Left hindlimb (tissue), 1 donor: Measurements from ENCODE around the gene RFX1.
"Not testable (repeated sequence)": the region's sequence is repeated elsewhere in the genome, so short reads cannot be mapped to it uniquely, and the experiment has no call there.

ENCODE experiments used
- DNase-seq: peaks from one replicate; pipeline ENCODE4 v3.0.0-alpha.2; 2018

Gene RFX1

DNA sequence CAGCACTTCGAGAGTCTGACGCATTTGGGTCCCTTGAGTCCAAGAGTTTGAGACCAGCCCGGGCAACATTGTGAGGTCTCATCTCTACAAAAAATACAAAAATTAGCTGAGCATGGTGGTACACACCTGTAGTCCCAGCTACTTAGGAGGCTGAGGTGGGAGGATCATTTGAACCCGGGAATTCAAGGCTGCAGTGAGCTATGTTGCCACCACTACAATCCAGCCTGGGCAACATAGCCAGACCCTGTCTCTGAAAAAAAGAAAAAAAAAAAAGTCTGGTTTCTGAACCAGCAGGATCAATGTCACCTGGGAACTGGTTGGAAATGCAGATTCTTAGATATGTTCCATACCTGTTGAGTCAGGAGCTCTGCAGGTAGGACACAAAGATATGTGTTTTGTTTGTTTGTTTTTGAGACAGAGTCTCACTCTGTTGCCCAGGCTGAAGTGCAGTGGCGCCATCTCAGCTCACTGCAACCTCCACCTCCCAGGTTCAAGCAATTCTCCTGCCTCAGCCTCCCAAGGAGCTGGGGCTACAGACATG is 20.6 kb upstream of the RFX1 start:
- DNase-seq, result not testable (repeated sequence)

DNA sequence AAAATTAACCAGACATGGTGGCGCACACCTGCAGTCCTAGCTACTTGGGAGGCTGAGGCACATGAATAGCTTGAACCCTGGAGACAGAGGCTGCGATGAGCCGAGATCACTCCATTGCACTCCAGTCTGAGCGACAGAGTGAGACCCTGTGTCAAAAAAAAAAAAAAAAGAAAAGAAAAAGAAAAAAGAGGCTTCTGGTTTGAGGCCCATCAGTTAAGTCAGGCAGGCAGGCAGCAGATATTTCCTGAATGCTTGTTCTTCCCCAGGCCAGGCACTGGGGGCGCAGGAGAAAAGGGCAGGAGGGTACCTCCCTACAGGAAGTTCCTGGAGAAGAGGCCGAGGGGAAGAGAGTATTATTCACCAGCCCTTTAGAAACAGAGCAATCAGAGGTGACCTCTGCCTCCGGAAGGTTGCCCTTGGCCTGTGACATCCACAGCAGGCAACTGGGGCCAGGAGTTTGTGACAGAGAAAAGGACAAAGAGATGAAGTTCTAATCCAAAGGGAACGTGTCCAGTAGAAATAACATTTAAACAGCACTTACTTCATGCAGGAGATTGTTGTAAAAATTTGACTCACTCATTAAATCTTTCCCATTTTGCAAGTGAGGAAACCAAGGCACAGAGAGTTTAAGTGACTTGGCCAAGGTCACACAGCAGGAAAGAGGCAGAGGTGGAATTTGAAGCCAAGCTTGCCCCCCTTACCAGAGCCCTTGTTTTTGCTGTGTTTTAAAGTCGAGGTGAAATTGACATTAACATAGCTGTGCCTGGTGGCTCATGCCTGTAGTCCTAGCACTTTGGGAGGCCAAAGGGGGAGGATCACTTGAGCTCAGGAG is 17.5 kb upstream of the RFX1 start:
- DNase-seq, result no peak

DNA sequence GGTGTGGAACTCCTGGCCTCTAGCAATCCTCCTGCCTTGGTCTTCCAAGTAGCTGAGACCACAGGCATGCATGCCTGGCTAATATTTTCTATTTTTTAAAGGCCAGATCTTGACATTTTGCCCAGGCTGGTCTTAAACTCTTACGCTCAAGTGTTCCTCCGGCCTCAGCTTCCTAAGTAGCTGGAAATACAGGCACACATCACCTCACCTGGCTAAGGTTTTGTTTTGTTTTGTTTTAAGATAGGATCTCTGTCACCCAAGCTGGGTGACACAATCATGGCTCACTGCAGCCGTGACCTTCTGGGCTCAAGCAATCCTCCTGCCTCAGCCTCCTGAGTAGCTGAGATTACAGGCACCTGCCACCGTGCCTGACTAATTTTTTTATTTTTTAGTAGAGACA is 16.3 kb upstream of the RFX1 start:
- no peak for DNase-seq

DNA sequence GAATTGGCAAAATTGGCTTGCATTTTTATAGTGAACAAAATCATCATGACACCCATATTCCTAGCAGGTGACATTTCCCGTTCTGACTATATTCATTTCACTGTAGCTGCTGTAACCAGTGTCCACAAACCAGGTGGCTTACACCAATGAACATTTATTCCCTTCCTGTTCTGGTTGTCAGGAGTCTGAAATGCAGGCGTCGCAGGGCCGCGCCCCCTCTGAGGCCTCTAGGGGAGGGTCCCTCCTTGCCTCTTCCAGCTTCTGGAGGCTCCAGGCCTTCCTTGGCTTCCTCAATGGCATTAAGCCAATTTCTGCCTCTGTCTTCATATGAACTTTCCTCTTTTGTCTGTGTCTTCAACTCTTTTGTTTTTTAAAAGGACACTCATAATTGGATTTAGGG is 15.4 kb upstream of the RFX1 start:
- no peak for DNase-seq

DNA sequence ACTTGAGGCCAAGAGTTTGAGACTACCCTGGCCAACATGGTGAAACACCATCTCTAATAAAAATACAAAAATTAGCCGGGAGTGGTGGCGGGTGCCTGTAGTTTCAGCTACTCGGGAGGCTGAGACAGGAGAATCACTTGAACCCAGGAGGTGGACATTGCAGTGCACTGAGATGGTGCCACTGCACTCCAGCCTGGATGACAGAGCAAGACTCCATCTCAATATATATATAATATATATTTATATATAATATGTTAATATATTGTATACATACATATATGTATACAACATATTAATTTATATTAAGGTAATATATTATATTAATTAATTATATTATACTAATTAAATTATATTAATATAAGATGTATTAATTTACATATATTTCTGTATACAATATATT is 13.6 kb upstream of the RFX1 start:
- DNase-seq, result not testable (repeated sequence)

DNA sequence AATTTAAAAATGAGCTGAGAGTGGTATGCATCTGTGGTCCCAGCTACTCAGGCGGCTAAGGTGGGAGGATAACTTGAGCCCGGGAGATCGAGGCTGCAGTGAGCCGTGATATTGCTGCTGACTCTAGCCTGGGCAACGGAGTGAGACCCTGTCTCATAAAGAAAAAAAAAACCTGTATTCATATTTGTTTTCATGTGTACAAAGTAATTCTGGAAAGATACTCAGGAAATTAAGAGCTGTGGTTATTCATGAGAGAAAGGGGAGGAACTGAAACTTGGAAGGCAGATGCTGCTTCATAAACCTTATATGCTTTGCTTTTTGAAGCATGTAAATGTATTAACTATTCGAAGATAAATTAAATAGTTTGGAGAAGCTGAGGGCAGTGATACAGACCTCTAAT is 13.0 kb upstream of the RFX1 start:
- DNase-seq, result no peak

DNA sequence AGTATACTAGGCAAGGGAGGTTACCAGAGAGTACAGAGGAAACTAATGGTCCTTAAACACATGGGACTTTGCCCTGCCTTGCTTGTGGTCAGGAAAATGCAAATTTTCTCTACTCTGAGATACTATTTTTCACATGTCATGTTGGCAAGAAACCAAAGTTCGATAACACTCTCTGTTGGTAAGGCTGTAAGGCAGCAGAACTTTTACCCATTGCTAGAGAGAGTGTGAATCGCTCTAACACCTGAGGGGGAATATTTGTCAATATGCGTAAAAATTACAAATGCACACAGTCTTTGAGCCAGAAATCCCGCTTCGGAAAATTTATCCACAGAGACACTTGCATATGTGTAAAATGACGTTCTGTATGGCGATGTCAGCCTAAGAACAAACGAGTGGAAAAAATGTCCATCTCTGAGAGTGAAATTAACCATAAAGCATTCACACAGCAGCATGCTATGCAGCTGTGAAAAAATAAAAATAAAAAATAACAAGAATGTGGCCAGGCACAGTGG is 9.5 kb upstream of the RFX1 start:
- no peak for DNase-seq

DNA sequence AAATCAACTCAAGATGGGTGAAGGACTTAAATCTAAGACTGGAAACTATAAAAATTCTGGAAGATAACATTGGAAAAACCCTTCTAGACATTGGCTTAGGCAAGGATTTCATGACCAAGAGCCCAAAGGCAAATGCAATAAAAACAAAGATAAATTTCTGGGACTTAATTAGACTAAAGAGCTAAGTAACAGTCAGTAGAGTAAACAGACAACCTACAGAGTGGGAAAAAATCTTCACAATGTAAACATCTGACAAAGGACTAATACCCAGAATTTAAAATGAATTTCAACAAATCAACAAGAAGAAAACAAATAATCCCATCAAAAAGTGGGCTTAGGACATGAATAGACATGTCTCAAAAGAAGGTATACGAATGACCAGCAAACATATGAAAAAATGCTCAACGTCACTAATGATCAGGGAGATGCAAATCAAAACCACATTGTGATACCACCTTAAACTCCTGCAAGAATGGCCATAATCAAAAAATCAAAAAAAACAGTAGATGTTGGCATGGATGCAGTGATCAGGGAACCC is 6.3 kb upstream of the RFX1 start:
- DNase-seq, result no peak

DNA sequence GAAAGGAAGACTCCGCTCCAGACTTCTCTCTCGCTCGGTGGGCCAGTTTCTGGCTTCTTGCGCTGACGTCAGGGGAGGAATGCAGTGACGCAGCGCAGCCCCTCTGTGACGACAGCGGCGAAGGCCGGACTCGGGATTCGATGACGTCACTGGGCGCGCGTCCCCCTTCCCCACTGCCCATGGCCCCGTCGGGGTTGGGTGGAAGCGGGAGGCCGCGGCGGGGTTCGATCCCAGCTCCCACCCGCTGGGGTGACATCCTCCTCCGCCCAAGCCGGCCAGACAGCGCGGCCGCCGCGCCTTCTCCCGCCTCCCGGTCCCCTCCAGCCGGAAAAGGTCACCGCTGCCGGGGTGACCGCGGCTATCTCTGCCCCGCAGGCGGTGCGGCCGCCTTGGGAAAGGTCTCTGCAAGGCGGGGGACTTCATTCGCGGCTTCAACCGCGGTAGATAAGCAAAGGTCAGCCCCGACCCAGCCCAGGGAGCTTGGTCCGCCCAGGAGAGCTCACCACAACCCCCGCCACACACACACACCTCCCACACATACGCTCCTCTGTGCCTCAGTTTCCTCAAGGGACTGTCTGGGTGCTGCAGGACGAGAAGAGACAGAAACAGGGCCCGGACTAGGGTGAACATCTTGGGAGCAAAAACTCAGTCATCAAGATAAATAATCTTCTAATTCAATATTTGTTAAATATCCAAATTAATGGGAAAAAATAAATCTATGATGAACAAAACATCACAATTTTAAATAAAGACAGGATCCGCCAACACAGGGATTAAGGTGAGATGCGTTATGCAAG is 844 bp upstream of the RFX1 start:
- DNase-seq, result no peak

DNA sequence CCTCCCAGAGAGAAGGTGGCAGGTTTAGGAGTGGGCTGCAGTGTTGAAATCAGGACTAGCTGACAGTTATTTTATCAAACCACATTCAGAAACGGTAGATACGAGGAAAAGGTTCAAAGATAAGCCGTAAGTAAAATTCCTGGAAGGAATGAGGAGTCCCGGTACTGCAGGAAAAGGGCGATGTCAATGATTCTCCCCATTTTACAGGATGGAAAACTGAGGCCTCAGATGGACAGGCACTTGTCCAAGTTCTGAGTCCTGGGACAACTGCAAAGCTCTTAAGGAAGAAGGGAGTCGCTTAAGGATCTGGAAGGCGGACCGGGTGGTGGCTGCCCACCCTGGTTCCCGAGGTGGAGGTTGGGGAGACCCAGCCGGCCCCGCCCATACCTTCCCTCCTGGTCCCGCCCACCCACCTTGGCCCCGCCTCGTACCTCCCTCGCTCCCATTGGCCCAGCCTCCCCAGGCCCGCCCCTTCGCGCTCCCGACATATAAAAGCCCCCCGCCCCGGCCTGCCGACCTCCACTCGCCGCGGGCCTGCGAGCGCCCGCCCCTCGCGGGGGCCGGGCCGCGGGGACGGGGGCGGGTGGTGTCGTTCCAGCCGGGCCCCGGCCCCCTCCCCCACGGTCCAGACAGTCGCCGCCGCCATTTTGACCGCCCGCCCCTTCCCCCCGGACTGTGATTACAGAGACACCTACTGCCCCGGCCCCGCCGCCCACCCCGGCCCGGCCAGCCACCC is 603 bp downstream of the RFX1 start:
- peak; percentile 93 for DNase-seq

DNA sequence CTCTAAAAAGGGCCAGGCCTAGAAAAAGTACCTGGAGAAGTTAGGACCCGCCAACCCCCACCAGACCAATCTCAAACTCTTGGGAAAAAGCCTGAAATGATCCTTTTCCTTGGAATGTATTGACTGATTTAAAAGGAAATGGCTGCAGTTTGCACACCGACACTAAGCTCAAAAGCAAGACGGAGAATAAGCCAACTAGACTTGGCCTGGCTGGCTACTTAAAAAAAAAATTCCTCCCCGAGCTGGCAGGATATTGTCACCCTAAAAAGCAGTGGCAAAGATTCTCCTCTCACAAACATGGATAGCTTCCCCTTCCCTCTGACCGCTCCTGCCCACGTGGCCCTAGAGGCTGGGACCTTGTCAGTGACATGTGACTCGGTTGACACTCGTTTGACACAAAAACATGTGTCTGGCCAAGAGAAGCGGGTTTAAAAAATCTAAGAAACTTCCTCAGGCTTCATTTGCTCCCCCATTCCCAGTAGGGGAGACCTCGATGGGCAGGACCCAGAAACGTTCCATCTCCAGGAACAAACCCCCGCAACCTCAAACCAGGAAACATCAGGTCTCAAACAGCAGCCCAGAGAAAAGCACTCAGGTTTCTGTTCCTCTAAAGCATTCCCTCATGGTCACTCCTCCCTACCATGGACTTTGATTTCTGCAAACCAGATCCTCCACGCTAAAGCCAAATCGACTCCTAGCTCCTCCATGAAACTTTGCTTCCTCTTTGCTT is 1.3 kb downstream of the RFX1 start:
- no peak for DNase-seq

DNA sequence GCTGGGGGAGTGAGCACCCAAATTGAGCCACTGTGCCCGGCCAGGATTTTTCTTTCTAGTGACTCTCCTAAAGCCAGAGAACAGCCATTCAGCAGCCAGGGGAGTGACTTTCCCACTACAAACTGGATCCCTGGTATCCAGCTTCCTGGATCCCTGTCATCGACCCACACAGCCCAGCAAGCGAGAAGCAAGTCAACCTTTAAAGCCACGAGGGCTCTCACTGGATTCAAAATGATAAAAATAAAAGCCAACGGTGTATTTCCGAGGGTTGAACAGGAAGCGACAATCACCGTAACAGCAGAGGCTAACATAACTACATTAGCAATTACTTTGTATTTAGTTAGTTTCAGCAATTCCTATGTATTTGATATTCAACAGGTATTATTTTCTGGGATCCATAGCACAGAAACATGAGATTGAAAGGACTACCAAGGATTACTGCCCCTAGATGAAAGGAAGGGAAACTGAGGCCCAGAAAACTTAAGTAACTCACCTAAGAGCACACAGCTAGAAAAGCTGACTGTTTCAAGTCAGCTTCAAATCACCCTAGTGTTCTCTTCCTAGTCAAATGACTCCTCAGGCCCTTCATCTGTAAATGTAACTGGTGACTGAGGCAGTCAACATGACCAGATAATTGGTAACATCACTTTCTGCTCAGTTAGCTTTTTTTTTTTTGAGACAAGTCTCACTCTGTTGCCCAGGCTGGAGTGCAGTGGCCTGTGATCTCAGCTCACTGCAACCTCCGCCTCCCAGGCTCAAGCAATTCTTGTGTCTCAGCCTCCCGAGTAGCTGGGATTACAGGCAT is 2.7 kb downstream of the RFX1 start:
- DNase-seq, result no peak

DNA sequence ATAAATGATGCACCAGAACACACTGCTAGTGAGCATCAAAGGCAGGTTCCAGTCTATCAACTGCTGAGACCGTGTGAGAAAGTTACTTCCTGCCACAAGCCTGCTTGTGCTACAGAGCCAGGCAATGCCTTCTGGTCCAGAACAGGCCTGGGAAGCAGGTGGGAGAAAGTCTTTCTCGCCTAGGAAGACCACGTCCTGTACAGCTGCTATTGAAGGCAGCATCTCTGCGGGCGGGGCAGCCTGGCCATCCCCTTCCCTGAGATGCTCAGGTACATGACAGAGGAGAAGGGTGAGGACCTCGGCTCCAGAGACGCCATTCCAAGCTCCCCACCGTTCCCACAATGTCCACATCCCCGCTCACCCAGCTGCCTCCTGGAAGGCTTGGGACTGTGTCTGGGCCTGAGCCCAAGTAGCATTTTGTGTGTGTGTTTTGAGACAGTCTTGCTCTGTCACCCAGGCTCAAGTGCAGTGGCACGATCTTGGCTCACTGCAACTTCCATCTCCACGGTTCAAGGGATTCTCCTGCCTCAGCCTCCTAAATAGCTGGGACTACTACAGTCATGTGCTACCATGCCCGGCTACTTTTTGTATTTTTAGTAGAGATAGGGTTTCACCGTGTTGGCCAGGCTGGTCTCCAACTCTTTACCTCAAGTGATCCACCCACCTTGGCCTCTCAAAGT is 3.4 kb downstream of the RFX1 start:
- DNase-seq, result no peak

DNA sequence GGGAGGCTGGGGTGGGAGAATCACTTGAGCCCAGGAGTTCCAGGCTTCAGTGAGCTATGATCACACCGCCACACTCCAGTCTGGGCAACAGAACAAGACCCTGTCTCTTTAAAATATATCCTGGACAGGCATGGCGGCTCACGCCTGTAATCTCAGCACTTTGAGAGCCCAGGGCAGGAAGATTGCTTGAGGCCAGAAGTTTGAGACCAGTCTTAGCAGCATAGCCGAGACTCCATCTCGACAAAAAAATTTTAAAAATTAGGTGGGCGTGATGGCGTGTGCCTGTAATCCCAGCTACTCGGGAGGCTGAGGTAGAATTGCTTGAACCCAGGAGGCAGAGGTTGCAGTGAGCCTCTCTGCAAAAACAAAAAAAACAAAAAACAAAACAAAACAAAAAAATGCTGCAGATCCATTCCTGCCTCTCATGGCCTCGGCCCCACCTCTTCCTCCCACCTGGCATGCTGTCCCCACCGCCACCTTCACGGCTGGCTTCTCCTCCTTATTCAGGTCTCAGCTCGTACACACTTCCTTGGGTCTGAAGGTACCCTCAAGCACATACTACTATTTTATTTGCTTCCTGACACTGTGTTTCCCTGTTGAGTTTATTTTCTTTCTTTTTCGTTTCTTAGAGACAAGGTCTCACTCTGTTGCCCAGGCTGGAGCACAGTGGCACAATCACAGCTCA is 5.3 kb downstream of the RFX1 start:
- DNase-seq, result no peak

DNA sequence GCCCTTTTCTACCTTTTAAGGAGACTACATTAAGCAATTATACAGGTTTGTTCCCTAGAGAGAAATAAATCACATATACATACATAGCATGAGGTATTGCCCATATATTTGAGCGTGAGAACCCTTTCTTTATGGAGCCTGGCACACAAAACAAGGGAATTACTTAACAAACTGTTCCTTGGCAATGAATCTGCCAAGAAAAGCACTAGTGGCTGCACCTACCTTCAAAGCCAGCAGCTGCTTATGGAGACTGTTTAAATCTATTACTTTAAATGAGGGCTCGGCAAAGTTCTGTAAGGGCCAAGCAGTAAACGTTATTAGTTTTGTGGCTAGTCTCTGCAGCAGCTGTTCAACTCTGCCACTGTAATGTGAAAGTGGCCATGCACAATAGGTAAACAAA is 7.0 kb downstream of the RFX1 start:
- no peak for DNase-seq

DNA sequence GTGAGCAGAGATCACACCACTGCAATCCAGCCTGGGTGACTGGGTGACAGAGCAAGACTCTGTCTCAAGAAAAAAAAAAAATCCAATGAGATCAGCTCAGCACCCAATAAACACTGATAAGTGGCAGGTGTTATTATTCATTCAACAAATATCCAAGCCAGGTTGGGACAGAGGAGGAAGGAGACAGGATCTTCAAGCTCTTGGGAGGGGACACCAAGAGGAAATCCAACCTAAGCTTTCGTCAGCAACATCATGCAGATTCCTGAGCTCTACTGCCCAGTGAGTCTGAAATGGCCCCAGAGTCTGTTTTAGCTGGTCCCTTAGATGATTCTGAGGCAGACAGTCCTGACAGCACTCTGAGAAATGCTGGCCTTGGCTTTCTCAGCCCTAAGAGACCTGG is 7.7 kb downstream of the RFX1 start:
- no peak for DNase-seq

DNA sequence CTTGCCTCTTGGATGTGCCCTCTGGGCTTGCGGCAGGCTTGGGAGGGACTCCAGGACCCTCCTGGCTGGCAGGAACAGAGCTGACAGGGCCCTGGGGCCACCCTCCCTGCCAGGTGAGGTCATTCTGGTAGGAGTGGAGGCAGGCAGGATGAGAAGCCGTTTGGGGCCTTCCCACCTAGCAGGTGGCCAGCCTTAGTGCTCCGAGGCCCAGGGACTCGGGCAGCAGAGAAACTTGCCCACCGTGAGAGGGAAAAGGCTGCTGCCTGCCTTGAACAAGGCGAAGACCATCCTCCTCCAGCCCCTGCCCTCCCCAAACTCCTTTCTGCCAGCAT is 8.5 kb downstream of the RFX1 start:
- no peak for DNase-seq

DNA sequence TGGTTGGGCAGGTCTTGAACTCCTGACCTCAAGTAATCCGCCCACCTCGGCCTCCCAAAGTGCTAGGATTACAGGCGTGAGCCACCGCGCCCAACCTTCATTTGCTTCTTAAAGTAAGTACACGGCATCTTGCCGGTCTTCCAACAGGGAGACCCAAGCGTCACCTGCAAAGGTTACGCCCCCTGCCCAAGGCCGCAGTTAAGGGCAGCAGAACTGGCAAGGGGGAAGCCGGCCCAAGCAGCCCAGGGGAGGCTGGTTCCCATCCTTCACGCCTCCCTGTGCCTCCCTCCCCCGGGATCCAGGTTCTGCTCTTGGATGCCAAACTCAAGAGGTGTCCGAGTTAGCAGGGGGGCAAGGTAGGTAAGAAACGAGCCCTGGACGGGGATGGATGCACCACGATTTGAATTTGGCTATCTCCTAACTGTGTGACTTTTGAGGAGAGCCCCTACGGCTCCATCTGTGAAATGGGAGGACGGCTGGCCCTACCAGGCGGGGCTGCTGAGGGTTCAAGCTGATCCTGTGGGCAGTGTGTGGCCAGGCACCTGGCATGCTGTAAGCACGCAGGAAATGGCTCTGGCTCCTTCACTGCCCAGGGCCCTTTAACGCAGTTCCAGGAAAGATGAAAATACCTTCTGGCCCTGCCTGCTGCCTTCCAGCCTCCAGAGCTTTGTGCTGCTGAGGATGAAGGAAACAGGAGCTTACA is 9.0 kb downstream of the RFX1 start:
- DNase-seq, result no peak
